Bronchial epithelial cell (primary cell): ENCODE results near the gene ARHGAP15. TPM values are rescaled to one million over a fixed set of nuclear protein-coding genes. Genes with fewer than 3 reads are reported as not detected.

Experiments used
- DNase-seq: peaks from one replicate; pipeline ENCODE4 v3.0.0-alpha.2; 2010; ENCODE audit warnings: low read depth
- FAIRE-seq: peaks from 2 replicates; lab custom pipeline; 2011; peaks lifted over from hg19 to GRCh38; lab: Jason Lieb, UNC
- H3K27me3 ChIP-seq: 2 replicates; pipeline ENCODE4 v1.5.1; 2011; ENCODE audit warnings: low read length; ENCODE audit not compliant: control insufficient read depth, insufficient read depth
- H3K36me3 ChIP-seq: 2 replicates; pipeline ENCODE4 v1.5.1; 2011; ENCODE audit warnings: low read length; ENCODE audit not compliant: control insufficient read depth, insufficient read depth
- H3K4me3 ChIP-seq: 2 replicates; pipeline ENCODE4 v1.5.1; 2011; ENCODE audit warnings: mild to moderate bottlenecking, low read depth, low read length, control low read depth
- CTCF ChIP-seq: IDR thresholded peaks from 2 replicates; pipeline ENCODE4 v1.5.1; 2011; ENCODE audit warnings: mild to moderate bottlenecking, moderate library complexity, low read length, control low read depth, inconsistent platforms; ENCODE audit not compliant: insufficient read depth, severe bottlenecking
- total RNA-seq: library from RNA; depleted of rRNA; stranded (reverse); fragments of >200 nt; gene quantifications from 2 replicates; pipeline ENCODE4 v1.2.1, GENCODE V29; 2014

The ARHGAP15 gene
- total RNA-seq, 1 donor from 2014 or later, result not detected

GRCh38 chr2:143190431-143190830 is 61.2 kb downstream of the ARHGAP15 start:
- TF ChIP-seq CTCF, result no peak
- Histone ChIP-seq H3K4me3 (no peak overlapping the region), H3K27me3 (no peaks in the 10 kb centered on the region), H3K36me3 (no peaks in the 10 kb centered on the region)
- DNase-seq (no peak), FAIRE-seq (no peak)

- DNase-seq (no peak), FAIRE-seq (no peak)
- TF ChIP-seq CTCF, result no peak
- Histone ChIP-seq H3K4me3 (no peak overlapping the region), H3K36me3 (no peaks in the 10 kb centered on the region), H3K27me3 (no peaks in the 10 kb centered on the region)
Measured at GRCh38 chr2:143192106-143192505, 62.9 kb downstream of the ARHGAP15 start.

- FAIRE-seq (no peak), DNase-seq (no peak)
- no peak for TF ChIP-seq CTCF
- no peaks in the 10 kb centered on the region for H3K27me3 ChIP-seq
- H3K4me3 ChIP-seq, result no peak overlapping the region
- H3K36me3 ChIP-seq, result no peaks in the 10 kb centered on the region
Measured at GRCh38 chr2:143192716-143193115, 63.5 kb downstream of the ARHGAP15 start.

- Histone ChIP-seq H3K27me3 (no peaks in the 10 kb centered on the region), H3K36me3 (no peaks in the 10 kb centered on the region), H3K4me3 (no peak overlapping the region)
- no peak for TF ChIP-seq CTCF
- FAIRE-seq (no peak), DNase-seq (no peak)
Measured at GRCh38 chr2:143193121-143193520, 63.9 kb downstream of the ARHGAP15 start.

- FAIRE-seq, result no peak
- no peak for TF ChIP-seq CTCF
- Histone ChIP-seq H3K36me3 (no peaks in the 10 kb centered on the region), H3K4me3 (no peak overlapping the region), H3K27me3 (no peaks in the 10 kb centered on the region)
- no peak for DNase-seq
Measured at GRCh38 chr2:143195511-143195910, 66.3 kb downstream of the ARHGAP15 start.

DNA sequence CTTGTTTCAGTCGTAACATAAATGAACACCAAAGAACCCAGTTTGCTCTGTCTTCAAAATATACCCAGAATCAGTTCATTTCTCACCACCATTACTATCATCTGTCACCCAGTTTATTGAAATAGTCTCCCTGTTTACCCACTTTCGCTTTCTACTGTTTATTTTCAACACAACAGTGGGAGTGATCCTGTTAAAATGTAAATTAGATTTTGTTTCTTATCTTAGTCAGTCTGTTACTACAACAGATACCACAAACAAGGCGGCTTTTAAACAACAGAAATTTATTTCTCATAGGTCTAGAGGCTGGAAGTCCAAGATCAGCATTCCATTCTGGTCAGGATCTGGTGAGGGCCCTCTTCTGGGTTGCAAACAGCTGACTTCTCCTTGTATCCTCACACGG is 74.8 kb downstream of the ARHGAP15 start:
- Histone ChIP-seq H3K27me3 (no peaks in the 10 kb centered on the region), H3K36me3 (no peaks in the 10 kb centered on the region), H3K4me3 (no peak overlapping the region)
- DNase-seq (no peak), FAIRE-seq (no peak)
- no peak for TF ChIP-seq CTCF
